Right forelimb (tissue), 1 donor: Measurements from ENCODE around the gene HAUS2.

ENCODE experiments used
- DNase-seq: peaks from one replicate; pipeline ENCODE4 v3.0.0-alpha.2; 2018

HAUS2 gene

DNA sequence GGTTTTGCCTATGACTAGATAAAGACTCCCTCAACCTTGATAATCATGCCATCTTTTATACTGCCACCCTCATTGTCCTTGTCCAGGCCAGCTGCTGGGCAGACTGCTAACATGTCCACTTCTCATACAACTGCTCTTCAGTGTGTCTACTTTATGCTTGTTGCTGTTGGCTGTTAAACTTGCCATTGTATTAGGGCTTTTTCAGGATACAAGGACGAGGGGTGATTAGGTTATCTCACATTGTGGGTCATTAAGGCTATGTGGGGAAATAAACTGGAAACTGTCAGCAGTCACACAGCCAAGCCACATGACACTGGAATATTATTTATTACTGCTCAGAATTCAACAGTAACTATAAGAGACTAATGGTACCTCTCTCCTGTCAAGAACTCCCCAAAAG is 62.9 kb downstream of the HAUS2 start:
- DNase-seq = no peak

DNA sequence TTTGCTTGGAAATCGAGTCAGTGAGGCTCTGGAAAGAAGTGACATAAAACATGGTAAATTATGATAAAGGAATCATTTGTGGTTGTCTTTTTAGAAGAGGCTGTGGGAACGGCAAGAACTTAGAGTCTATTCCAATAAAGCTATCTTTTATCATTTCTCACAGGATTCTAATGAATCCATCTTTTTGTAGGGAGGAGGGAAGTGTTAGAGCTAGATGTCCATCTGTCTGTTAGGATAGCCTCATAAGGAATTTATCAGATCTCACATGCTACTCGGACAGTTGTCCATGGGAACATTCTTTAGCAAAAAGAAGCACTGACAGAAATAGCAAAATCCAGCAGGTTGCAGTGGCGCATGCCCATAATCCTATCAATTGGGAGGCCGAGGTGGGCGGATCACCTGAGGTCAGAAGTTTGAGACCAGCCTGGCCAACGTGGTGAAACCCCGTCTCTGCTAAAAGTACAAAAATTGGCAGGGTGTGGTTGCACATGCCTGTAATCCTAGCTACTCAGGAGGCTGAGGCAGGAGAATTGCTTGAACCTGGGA is 63.8 kb downstream of the HAUS2 start:
- no peak for DNase-seq

DNA sequence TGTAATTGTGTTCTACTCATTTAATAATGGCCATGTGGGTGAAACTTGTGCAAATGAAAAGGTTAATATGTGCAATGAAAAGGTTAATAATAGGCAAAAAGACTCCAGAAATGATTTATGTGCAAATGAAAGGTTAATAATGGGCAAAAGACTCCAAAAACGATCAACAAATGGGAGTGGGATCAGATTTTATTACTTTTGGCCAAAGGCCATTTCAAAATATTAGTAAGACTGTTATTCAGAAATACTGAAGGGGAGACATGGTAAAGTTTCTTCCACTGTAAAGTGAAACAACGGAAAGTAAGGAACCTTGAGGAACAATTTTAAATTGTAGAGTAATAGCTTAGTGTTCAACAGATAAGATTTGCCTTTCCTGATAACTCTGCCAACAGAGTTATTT is 67.5 kb downstream of the HAUS2 start:
- no peak for DNase-seq
